GM23248 (cell line): ENCODE measurements around the gene INTS6L. TPM values are rescaled to one million over a fixed set of nuclear protein-coding genes. Genes with fewer than 3 reads are reported as not detected.

Source experiments
- DNase-seq: peaks from one replicate; pipeline ENCODE4 v3.0.0-alpha.2; 2015
- H2AFZ ChIP-seq: fragments of 200-600 bp; sonication (generic); 2 replicates; pipeline ENCODE4 v1.6.1; 2016; ENCODE audit warnings: antibody characterized with exemption
- H3F3A ChIP-seq: fragments of 200-600 bp; sonication (generic); 2 replicates; pipeline ENCODE4 v1.6.1; 2016; ENCODE audit warnings: mild to moderate bottlenecking, antibody characterized with exemption, mixed run types; ENCODE audit not compliant: insufficient read depth
- H3K27ac ChIP-seq: fragments of 200-600 bp; sonication (generic); 2 replicates; pipeline ENCODE4 v1.5.1; 2016; ENCODE audit warnings: mild to moderate bottlenecking
- H3K27me3 ChIP-seq: fragments of 200-600 bp; sonication (generic); replicated peaks from 2 replicates; pipeline ENCODE4 v1.6.1; 2016; ENCODE audit warnings: mild to moderate bottlenecking; ENCODE audit not compliant: insufficient read depth
- H3K36me3 ChIP-seq: fragments of 200-600 bp; sonication (generic); 2 replicates; pipeline ENCODE4 v1.6.1; 2016; ENCODE audit warnings: low read depth, mild to moderate bottlenecking
- H3K4me1 ChIP-seq: fragments of 200-600 bp; sonication (generic); 2 replicates; pipeline ENCODE4 v1.6.1; 2016; ENCODE audit warnings: mild to moderate bottlenecking; ENCODE audit not compliant: insufficient read depth
- H3K4me2 ChIP-seq: fragments of 200-600 bp; sonication (generic); one replicate; pipeline ENCODE4 v1.6.1; 2016; ENCODE audit warnings: mild to moderate bottlenecking; ENCODE audit not compliant: unreplicated experiment
- H3K4me3 ChIP-seq: fragments of 200-600 bp; sonication (generic); 2 replicates; pipeline ENCODE4 v1.5.1; 2016; ENCODE audit warnings: mild to moderate bottlenecking
- H3K79me2 ChIP-seq: fragments of 200-600 bp; sonication (generic); 2 replicates; pipeline ENCODE4 v1.6.1; 2016; ENCODE audit warnings: mild to moderate bottlenecking; ENCODE audit not compliant: insufficient read depth
- H3K9ac ChIP-seq: fragments of 200-600 bp; sonication (generic); 2 replicates; pipeline ENCODE4 v1.6.1; 2016; ENCODE audit warnings: mild to moderate bottlenecking
- H3K9me2 ChIP-seq: fragments of 200-600 bp; sonication (generic); 2 replicates; pipeline ENCODE4 v1.6.1; 2016; ENCODE audit warnings: mixed run types, mild to moderate bottlenecking, moderate library complexity; ENCODE audit not compliant: insufficient read depth
- H3K9me3 ChIP-seq: fragments of 200-600 bp; sonication (generic); one replicate; pipeline ENCODE4 v1.6.1; 2017; ENCODE audit warnings: low read depth
- H4K20me1 ChIP-seq: fragments of 200-600 bp; sonication (generic); 2 replicates; pipeline ENCODE4 v1.6.0; 2016; ENCODE audit not compliant: insufficient read depth
- EZH2 ChIP-seq: fragments of 200-600 bp; sonication (generic); IDR thresholded peaks from 2 replicates; pipeline ENCODE4 v1.6.1; 2018; ENCODE audit warnings: antibody characterized with exemption, mild to moderate bottlenecking; ENCODE audit not compliant: insufficient read depth, poor library complexity, severe bottlenecking
- EZH2phosphoT487 ChIP-seq: fragments of 200-600 bp; sonication (generic); IDR thresholded peaks from 2 replicates; pipeline ENCODE4 v1.6.1; 2018; ENCODE audit warnings: antibody characterized with exemption, moderate library complexity, mild to moderate bottlenecking, low read depth; ENCODE audit not compliant: insufficient read depth
- WGBS, 2 experiments: methylation state at CpG; one replicate each; pipeline ENCODE4 v1.1.6; 2015 to 2017; ENCODE audit warnings: low lambda C conversion rate in 2 of 2, low coverage in 1 of 2; ENCODE audit errors: missing lambda C conversion rate in 2 of 2; 5-methylcytosine and 5-hydroxymethylcytosine counted together
- in situ Hi-C: fragments of 300-500 bp; cut with MboI; formaldehyde crosslinking; loops from 2 replicates; pipeline ENCODE4 v1.15.0; 2020
- polyA plus RNA-seq: library from polyadenylated mRNA; unstranded; fragments of >200 nt; fragmentation: Nextera tagmentation; extraction: Ambion mirVana; gene quantifications from 2 replicates; pipeline ENCODE4 v1.2.1, GENCODE V29; 2016
- total RNA-seq: library from RNA; depleted of rRNA; stranded (reverse); fragments of >200 nt; shearing (Covaris generic); gene quantifications from 2 replicates; pipeline ENCODE4 v1.2.3, GENCODE V29; 2014

INTS6L gene
- total and polyA plus RNA-seq, 2 experiments from 2014 or later: 1.2 to 1.9 TPM

DNA sequence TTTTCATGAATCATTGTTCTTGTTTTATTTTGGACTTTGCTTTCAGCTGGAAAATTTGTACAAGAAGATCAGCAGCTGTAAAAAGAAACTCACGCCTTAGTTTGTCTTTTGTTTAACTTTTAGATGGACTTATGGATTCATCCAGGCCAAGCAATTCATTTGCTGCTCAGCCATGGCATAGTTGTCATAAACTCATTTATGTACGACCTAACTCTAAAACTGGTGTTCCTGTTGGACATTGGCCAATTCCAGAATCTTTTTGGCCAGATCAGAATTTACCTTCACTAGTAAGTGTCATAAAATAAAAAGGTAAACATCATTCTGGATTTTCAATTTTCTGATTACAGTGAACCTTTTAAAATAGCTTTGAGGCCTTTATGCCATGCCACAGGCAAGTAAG is 29.1 kb downstream of the INTS6L start:
- H3K79me2 ChIP-seq: no peaks in the 10 kb centered on the region
- no peaks in the 10 kb centered on the region for H3K9me3 ChIP-seq
- TF ChIP-seq EZH2phosphoT487 (no peak), EZH2 (no peak)
- no peak overlapping the region for H3K9ac ChIP-seq
- DNase-seq: no peak
- no peak overlapping the region for H3K4me2 ChIP-seq
- H3K4me1 ChIP-seq: no peaks in the 10 kb centered on the region
- H3K27me3 ChIP-seq: no peaks in the 10 kb centered on the region
- H4K20me1 ChIP-seq: no peaks in the 10 kb centered on the region
- no peak overlapping the region for H3K4me3 ChIP-seq
- no peak overlapping the region for H3K27ac ChIP-seq
- H3K36me3 ChIP-seq: no peaks in the 10 kb centered on the region
- H2AFZ ChIP-seq: no peak overlapping the region
- no peaks in the 10 kb centered on the region for H3K9me2 ChIP-seq
- H3F3A ChIP-seq: no peaks in the 10 kb centered on the region
- 89 to 91% methylated on average over 2 of the region's 2 CpGs for WGBS, 2 experiments
- in situ Hi-C loops: no loop called here

DNA sequence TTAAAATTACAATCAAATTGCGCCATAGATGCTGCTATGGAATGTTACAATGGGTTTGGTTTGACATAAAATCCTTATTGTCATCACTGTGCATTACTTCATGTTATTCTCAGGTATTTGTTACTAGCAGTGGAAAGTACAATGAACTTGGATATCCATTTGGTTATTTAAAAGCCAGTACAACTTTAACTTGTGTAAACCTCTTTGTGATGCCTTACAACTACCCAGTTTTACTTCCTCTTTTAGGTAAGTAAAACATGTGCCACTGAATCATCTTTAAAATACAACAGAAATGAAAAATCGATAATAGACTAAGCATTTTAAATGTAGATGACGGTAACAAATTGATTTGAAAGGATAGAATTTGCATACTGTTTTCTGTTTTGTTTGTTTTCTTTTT is 35.6 kb downstream of the INTS6L start:
- Histone ChIP-seq H3K4me1 (no peaks in the 10 kb centered on the region), H3K4me3 (no peak overlapping the region), H3K9me3 (no peaks in the 10 kb centered on the region), H3K4me2 (no peak overlapping the region), H2AFZ (no peak overlapping the region), H3K9me2 (no peaks in the 10 kb centered on the region), H3K36me3 (no peaks in the 10 kb centered on the region), H3F3A (no peaks in the 10 kb centered on the region), H3K27me3 (no peaks in the 10 kb centered on the region), H4K20me1 (no peaks in the 10 kb centered on the region), H3K79me2 (no peaks in the 10 kb centered on the region), H3K9ac (no peak overlapping the region), H3K27ac (no peak overlapping the region)
- DNase-seq: no peak
- WGBS, 2 experiments: 97 to 100% methylated on average over 3 of the region's 3 CpGs
- no peak for TF ChIP-seq EZH2
- TF ChIP-seq EZH2phosphoT487: no peak
- in situ Hi-C loops: no loop called here

DNA sequence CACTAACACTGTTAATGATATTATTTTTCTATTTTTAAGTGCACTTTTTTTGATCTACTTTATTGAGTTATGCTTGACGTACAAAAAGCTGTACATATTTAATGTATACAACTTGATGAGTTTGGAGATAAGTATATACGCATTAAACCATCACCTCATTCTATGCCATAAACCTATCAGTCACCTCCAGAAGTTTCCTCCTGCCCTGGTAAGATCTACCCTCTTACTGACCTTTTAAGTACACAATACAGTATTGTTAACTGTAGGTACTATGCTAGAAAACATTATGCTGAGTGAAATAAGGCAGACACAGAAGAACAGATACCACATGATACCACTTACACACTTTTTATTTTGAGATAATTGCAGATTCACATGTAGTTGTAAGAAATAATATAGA is 36.9 kb downstream of the INTS6L start:
- in situ Hi-C loops: no loop called here
- H3K9ac ChIP-seq: no peak overlapping the region

DNA sequence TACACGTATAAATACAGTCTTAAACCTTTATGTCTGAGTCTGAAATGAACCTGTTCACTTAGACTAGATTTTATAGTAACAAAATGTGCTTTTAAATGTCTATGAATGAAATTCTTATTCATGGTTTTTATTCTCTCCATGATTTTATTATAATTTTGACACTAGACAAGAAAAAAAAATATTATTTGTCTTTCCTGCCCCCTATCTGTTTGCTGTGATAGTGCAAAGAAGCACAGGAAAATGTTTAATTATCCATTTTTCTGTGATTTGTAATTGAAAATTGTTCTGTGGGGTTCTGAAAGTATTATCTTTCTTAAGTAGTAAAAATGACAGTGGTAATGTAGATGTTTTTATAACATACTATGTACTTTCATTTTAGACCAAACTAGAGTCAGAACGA is 52.0 kb downstream of the INTS6L start:
- peak; percentile 16 for DNase-seq
- in situ Hi-C loops: no loop called here
- 53 to 55% methylated on average over 2 of the region's 2 CpGs for WGBS, 2 experiments

More for the DNA sequence above, 36.9 kb downstream of the INTS6L start:
- no peaks in the 10 kb centered on the region for H3K9me2 ChIP-seq
- H3K79me2 ChIP-seq: no peaks in the 10 kb centered on the region
- TF ChIP-seq EZH2: no peak
- TF ChIP-seq EZH2phosphoT487: no peak
- no peak overlapping the region for H3K4me2 ChIP-seq
- H2AFZ ChIP-seq: no peak overlapping the region
- no peak for DNase-seq
- H3K27ac ChIP-seq: no peak overlapping the region
- no peak overlapping the region for H3K4me3 ChIP-seq
- no peaks in the 10 kb centered on the region for H4K20me1 ChIP-seq
- no peaks in the 10 kb centered on the region for H3K36me3 ChIP-seq
- no peaks in the 10 kb centered on the region for H3K27me3 ChIP-seq
- 96 to 100% methylated on average over 2 of the region's 2 CpGs for WGBS, 2 experiments
- no peaks in the 10 kb centered on the region for H3K9me3 ChIP-seq
- H3K4me1 ChIP-seq: no peaks in the 10 kb centered on the region
- no peaks in the 10 kb centered on the region for H3F3A ChIP-seq

DNA sequence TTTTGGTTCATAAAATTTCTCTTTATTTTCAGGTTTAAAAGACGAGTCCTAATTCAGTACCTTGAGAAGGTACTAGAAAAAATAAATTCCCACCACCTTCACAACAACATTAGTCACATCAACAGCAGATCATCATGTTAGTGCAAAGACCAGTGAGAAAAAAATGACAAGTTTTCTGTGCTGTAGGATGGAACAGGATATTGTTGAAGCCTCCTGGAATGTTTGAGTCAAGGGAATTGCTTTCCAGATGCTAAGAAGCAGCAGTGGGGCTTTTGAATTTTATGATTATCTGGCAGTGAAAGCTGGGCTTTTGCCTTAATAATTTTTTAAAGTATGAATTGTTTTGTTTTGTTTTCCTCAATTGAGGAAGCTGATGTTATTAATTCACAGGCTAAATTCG is 61.0 kb downstream of the INTS6L start:
- Histone ChIP-seq H3F3A (no peaks in the 10 kb centered on the region), H3K27ac (no peak overlapping the region), H4K20me1 (no peaks in the 10 kb centered on the region), H3K4me1 (no peaks in the 10 kb centered on the region), H3K9me2 (no peaks in the 10 kb centered on the region), H2AFZ (no peak overlapping the region), H3K4me2 (no peak overlapping the region), H3K9me3 (no peaks in the 10 kb centered on the region), H3K36me3 (no peaks in the 10 kb centered on the region), H3K79me2 (no peaks in the 10 kb centered on the region), H3K9ac (no peak overlapping the region), H3K4me3 (no peak overlapping the region), H3K27me3 (no peaks in the 10 kb centered on the region)
- WGBS, 2 experiments: 7 to 10% methylated on average over 2 of the region's 2 CpGs
- TF ChIP-seq EZH2: no peak
- no peak for TF ChIP-seq EZH2phosphoT487
- DNase-seq: peak; percentile 18
- in situ Hi-C loops: loop anchor here (25.0 kb wide), 1 partner anchor 394 kb away; no protein-coding TSS in a partner anchor

More for the DNA sequence above, 52.0 kb downstream of the INTS6L start:
- no peak overlapping the region for H3K4me2 ChIP-seq
- H2AFZ ChIP-seq: no peak overlapping the region
- H3K9me3 ChIP-seq: no peaks in the 10 kb centered on the region
- H3K9ac ChIP-seq: no peak overlapping the region
- no peaks in the 10 kb centered on the region for H3K27me3 ChIP-seq
- no peaks in the 10 kb centered on the region for H3K36me3 ChIP-seq
- no peaks in the 10 kb centered on the region for H3F3A ChIP-seq
- no peak overlapping the region for H3K4me3 ChIP-seq
- no peak overlapping the region for H3K27ac ChIP-seq
- no peaks in the 10 kb centered on the region for H4K20me1 ChIP-seq
- no peaks in the 10 kb centered on the region for H3K79me2 ChIP-seq
- no peaks in the 10 kb centered on the region for H3K4me1 ChIP-seq
- TF ChIP-seq EZH2: no peak
- TF ChIP-seq EZH2phosphoT487: no peak
- H3K9me2 ChIP-seq: no peaks in the 10 kb centered on the region
